Measurements from ENCODE around the gene PPCS. TPM values are rescaled to one million over a fixed set of nuclear protein-coding genes. Genes with fewer than 3 reads are reported as not detected.

PPCS gene
- total and polyA plus RNA-seq, 2 donors (not counting 1 experiment from before 2014, with no cell fraction given), result 39.3 to 40.3 TPM

DNA sequence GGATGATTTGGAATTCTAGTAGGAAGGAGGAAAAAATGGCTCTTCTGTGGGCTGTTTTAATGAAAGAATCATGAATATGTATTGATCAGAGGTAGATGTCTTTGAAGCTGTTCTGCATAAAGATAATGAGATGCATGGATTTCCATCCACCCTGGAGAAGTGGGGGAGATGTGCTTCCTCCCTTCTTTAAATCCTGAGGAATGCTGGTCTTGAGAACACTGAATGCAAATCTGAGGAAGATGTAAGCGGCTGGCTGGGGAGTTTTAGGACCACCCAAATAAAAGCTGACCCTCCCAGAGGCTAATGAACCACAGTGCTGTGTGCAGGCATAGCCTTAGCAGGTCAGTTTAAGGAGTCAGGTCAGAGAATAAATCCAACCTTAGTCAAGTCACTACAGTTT is 37.8 kb upstream of the PPCS start:
- Histone ChIP-seq H4K20me1 (ENCODE audit: control insufficient read depth, extremely low read depth, insufficient read depth, low read length) (no peaks in the 10 kb centered on the region), H3K9ac (ENCODE audit: insufficient read depth, low read length) (no peak overlapping the region), H3K27ac (ENCODE audit: insufficient read depth, low read length) (no peak overlapping the region), H3K4me2 (ENCODE audit: extremely low read depth, insufficient read depth, low read length) (no peak overlapping the region), H3K36me3 (ENCODE audit: control insufficient read depth, insufficient read depth, low read length) (no peaks in the 10 kb centered on the region), H2AFZ (ENCODE audit: low read length) (no peak overlapping the region), H3K27me3 (ENCODE audit: control insufficient read depth, insufficient read depth, low read length) (no peaks in the 10 kb centered on the region), H3K79me2 (ENCODE audit: control insufficient read depth, insufficient read depth, low read length) (no peaks in the 10 kb centered on the region), H3K4me3 (replicated peaks in 1 of 4; ENCODE audit: control extremely low read depth in 1 of 4, insufficient read depth in 1 of 4, low read depth in 3 of 4, low read length in 4 of 4) (no peak overlapping the region), H3K9me3 (ENCODE audit: control insufficient read depth, insufficient read depth, low read depth, low read length) (no peaks in the 10 kb centered on the region), H3K4me1 (ENCODE audit: control insufficient read depth, extremely low read depth, insufficient read depth, low read length) (peaks cover 2% of the 10 kb centered on the region)
- no peak for TF ChIP-seq CTCF (conservative IDR thresholded peaks at IDR 0.05 in 1 of 2, IDR thresholded peaks at IDR 0.05 in 1 of 2; ENCODE audit: low read depth in 1 of 2, low read length in 2 of 2)
- TF ChIP-seq EZH2 (IDR thresholded peaks at IDR 0.05; ENCODE audit: low read length, missing control alignments), result no peak
- DNase-seq (ENCODE audit: low read depth in 2 of 2), result no peak

DNA sequence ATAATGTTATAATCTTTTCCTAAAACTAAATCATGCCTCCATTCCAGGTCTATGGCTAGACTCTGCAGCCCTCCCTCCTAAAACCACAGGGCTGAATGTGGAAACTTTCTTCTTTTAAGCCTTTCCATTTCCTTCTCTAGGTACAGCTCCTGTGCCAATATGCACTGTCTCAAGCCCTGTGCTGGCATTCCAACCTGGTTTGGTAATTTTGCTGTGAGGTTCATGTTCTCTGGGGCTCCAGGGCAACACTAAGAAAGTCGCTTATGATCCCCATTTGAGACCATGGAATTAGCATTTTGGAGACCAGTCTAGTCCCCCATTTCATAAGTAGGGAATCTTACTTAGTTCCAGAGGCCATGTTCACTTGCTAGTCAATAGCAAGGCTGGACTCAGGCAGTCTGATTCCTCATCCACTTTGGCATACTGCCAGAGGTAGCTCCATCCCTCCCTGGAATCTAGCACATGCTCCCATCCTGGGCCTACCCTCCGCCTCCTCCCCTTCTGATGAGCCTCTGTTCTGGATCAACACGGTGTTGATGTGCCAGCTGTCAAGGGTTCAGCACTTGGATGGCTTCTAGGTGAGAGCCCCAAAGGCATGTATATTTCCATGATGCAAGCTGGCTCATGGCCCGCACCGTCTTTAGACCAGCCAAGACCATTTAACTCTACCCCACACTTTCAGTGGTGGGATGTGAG is 37.1 kb upstream of the PPCS start:
- no peak overlapping the region for H3K4me3 ChIP-seq (replicated peaks in 1 of 4; ENCODE audit: control extremely low read depth in 1 of 4, insufficient read depth in 1 of 4, low read depth in 3 of 4, low read length in 4 of 4)
- peak in 1 of 2 donors; percentile 16 for DNase-seq (ENCODE audit: low read depth in 2 of 2)
- no peak for TF ChIP-seq CTCF (conservative IDR thresholded peaks at IDR 0.05 in 1 of 2, IDR thresholded peaks at IDR 0.05 in 1 of 2; ENCODE audit: low read depth in 1 of 2, low read length in 2 of 2)
- no peak for TF ChIP-seq EZH2 (IDR thresholded peaks at IDR 0.05; ENCODE audit: low read length, missing control alignments)

GRCh38 chr1:42420121-42420520 is 36.2 kb upstream of the PPCS start:
- DNase-seq (ENCODE audit: low read depth in 2 of 2), result peak in 1 of 2 donors; percentile 29
- Histone ChIP-seq H3K9me3 (ENCODE audit: control insufficient read depth, insufficient read depth, low read depth, low read length) (no peaks in the 10 kb centered on the region), H3K4me1 (ENCODE audit: control insufficient read depth, extremely low read depth, insufficient read depth, low read length) (peaks cover 2% of the 10 kb centered on the region), H3K79me2 (ENCODE audit: control insufficient read depth, insufficient read depth, low read length) (no peaks in the 10 kb centered on the region), H3K4me3 (replicated peaks in 1 of 4; ENCODE audit: control extremely low read depth in 1 of 4, insufficient read depth in 1 of 4, low read depth in 3 of 4, low read length in 4 of 4) (no peak overlapping the region), H3K27me3 (ENCODE audit: control insufficient read depth, insufficient read depth, low read length) (no peaks in the 10 kb centered on the region), H3K36me3 (ENCODE audit: control insufficient read depth, insufficient read depth, low read length) (no peaks in the 10 kb centered on the region), H4K20me1 (ENCODE audit: control insufficient read depth, extremely low read depth, insufficient read depth, low read length) (no peaks in the 10 kb centered on the region), H3K4me2 (ENCODE audit: extremely low read depth, insufficient read depth, low read length) (no peak overlapping the region), H3K27ac (ENCODE audit: insufficient read depth, low read length) (no peak overlapping the region), H2AFZ (ENCODE audit: low read length) (no peak overlapping the region), H3K9ac (ENCODE audit: insufficient read depth, low read length) (no peak overlapping the region)
- TF ChIP-seq CTCF (conservative IDR thresholded peaks at IDR 0.05 in 1 of 2, IDR thresholded peaks at IDR 0.05 in 1 of 2; ENCODE audit: low read depth in 1 of 2, low read length in 2 of 2) (no peak), EZH2 (IDR thresholded peaks at IDR 0.05; ENCODE audit: low read length, missing control alignments) (no peak)

More for the DNA sequence above, 37.1 kb upstream of the PPCS start:
- H3K27ac ChIP-seq (ENCODE audit: insufficient read depth, low read length), result no peak overlapping the region
- H3K36me3 ChIP-seq (ENCODE audit: control insufficient read depth, insufficient read depth, low read length), result no peaks in the 10 kb centered on the region
- no peaks in the 10 kb centered on the region for H4K20me1 ChIP-seq (ENCODE audit: control insufficient read depth, extremely low read depth, insufficient read depth, low read length)
- no peaks in the 10 kb centered on the region for H3K27me3 ChIP-seq (ENCODE audit: control insufficient read depth, insufficient read depth, low read length)
- no peak overlapping the region for H3K9ac ChIP-seq (ENCODE audit: insufficient read depth, low read length)
- H3K4me1 ChIP-seq (ENCODE audit: control insufficient read depth, extremely low read depth, insufficient read depth, low read length), result peaks cover 2% of the 10 kb centered on the region
- H3K79me2 ChIP-seq (ENCODE audit: control insufficient read depth, insufficient read depth, low read length), result no peaks in the 10 kb centered on the region
- no peak overlapping the region for H3K4me2 ChIP-seq (ENCODE audit: extremely low read depth, insufficient read depth, low read length)
- no peak overlapping the region for H2AFZ ChIP-seq (ENCODE audit: low read length)
- no peaks in the 10 kb centered on the region for H3K9me3 ChIP-seq (ENCODE audit: control insufficient read depth, insufficient read depth, low read depth, low read length)
